ENCODE measurements around the gene MDH1B. TPM values are rescaled to one million over a fixed set of nuclear protein-coding genes. Genes with fewer than 3 reads are reported as not detected.

MDH1B gene

Small RNAs within 50 kb of the gene (small RNA-seq; reads per million reads assigned to genes)
- gene MIR3130-2 (ENCODE audit: low read depth) (not detected), gene RF00019 (ENCODE audit: low read depth) (not detected)

All from mesenchymal stem cell (in vitro differentiated cells and primary cell).